Vagina (tissue), 2 donors: ENCODE measurements around the gene CTU2. TPM values are rescaled to one million over a fixed set of nuclear protein-coding genes. Genes with fewer than 3 reads are reported as not detected.

ENCODE experiments used
- DNase-seq, 2 donors: peaks; one replicate each; pipeline ENCODE4 v3.0.0-alpha.2; 2017; ENCODE audit errors: extremely low spot score in 2 of 2
- H3K27ac ChIP-seq: fragments of 200-600 bp; sonication (generic); one replicate; pipeline ENCODE4 v1.5.1; 2019
- H3K27me3 ChIP-seq: fragments of 200-600 bp; sonication (generic); one replicate; pipeline ENCODE4 v1.5.1; 2019
- H3K36me3 ChIP-seq, 2 donors: fragments of 200-600 bp; sonication (generic); one replicate each; pipeline ENCODE4 v1.5.1; 2017 to 2019
- H3K4me1 ChIP-seq: fragments of 200-600 bp; sonication (generic); one replicate; pipeline ENCODE4 v1.5.1; 2019
- H3K4me3 ChIP-seq, 2 donors: fragments of 200-600 bp; sonication (generic); 1 replicate in 1 of 2; 2 replicates in 1 of 2; pipeline ENCODE4 v1.5.1; 2016 to 2019
- H3K9me3 ChIP-seq: fragments of 200-600 bp; sonication (generic); one replicate; pipeline ENCODE4 v1.5.1; 2019
- CTCF ChIP-seq, 3 experiments: fragments of 450-650 bp in 2 of 3; fragments of 200-600 bp in 1 of 3; sonication (generic) in 1 of 3; IDR thresholded peaks; one replicate each; pipeline ENCODE4 v1.5.1; 2017 to 2019; ENCODE audit warnings: antibody characterized with exemption in 3 of 3, mild to moderate bottlenecking in 2 of 3, moderate library complexity in 2 of 3
- POLR2A ChIP-seq, 2 donors: fragments of 450-650 bp; IDR thresholded peaks; one replicate each; pipeline ENCODE4 v1.6.1; 2017; ENCODE audit warnings: antibody characterized with exemption in 2 of 2, mild to moderate bottlenecking in 2 of 2, moderate library complexity in 2 of 2
- POLR2AphosphoS5 ChIP-seq, 2 donors: sonication (generic); formaldehyde crosslinking; IDR thresholded peaks; one replicate each; pipeline ENCODE4 v1.9.0; 2017; ENCODE audit warnings: antibody characterized with exemption in 2 of 2, mild to moderate bottlenecking in 2 of 2, low read depth in 1 of 2; ENCODE audit not compliant: insufficient read depth in 1 of 2
- intact Hi-C: fragments of 100-400 bp; cut with DNase I; formaldehyde crosslinking; loops from one replicate; pipeline ENCODE4 v1.15.1; 2023
- total RNA-seq: library from RNA; depleted of rRNA; stranded (reverse); fragments of >200 nt; gene quantifications from one replicate; pipeline ENCODE4 v1.2.3, GENCODE V29; 2016

The CTU2 gene
- total RNA-seq, 1 donor from 2014 or later, result 7.9 TPM

- peaks cover 53% of the 10 kb centered on the region for H3K4me1 ChIP-seq
Measured at GRCh38 chr16:88739977-88740726, 33.8 kb downstream of the CTU2 start.

DNA sequence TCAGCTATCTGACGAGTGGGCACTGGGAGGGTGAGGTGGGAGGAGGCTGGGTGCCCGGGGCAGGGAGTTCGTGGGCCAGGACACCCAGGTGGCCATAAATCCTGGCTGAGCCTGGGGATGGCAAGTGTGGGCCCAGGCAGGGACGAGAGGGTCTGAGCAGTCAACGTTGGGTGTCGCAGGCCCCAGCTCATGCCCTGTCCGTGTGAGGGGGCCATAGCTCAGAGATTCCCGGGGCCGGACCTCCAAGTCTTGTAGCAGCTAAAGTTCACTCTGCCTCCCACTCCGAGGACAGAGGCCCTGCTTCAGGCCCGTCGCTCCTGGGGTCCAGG, 34.4 kb downstream of the CTU2 start:
- no peak overlapping the region for H3K4me3 ChIP-seq
- no peaks in the 10 kb centered on the region for H3K27me3 ChIP-seq
- intact Hi-C loops, result loop anchor here (5.0 to 10.0 kb wide), 2 partner anchors 56 to 982 kb away; partner anchors contain the start of genes SNAI3, VPS9D1 and ZNF276
- peaks cover 58% of the 10 kb centered on the region for H3K4me1 ChIP-seq
- TF ChIP-seq CTCF (IDR thresholded peaks at IDR 0.05), result no peak
- TF ChIP-seq POLR2AphosphoS5 (IDR thresholded peaks at IDR 0.05; ENCODE audit: insufficient read depth in 1 of 2, low read depth in 1 of 2), result no peak
- TF ChIP-seq POLR2A (IDR thresholded peaks at IDR 0.05), result no peak
- no peak overlapping the region for H3K27ac ChIP-seq
- no peaks in the 10 kb centered on the region for H3K9me3 ChIP-seq
- H3K36me3 ChIP-seq, result no peaks in the 10 kb centered on the region
- DNase-seq, result no peak

More at GRCh38 chr16:88739977-88740726, 33.8 kb downstream of the CTU2 start:
- Histone ChIP-seq H3K36me3 (peaks cover 0 to under 1% of the 10 kb centered on the region in 2 donors), H3K9me3 (no peaks in the 10 kb centered on the region), H3K27ac (no peak overlapping the region), H3K27me3 (no peaks in the 10 kb centered on the region), H3K4me3 (no peak overlapping the region)
- TF ChIP-seq POLR2AphosphoS5 (IDR thresholded peaks at IDR 0.05; ENCODE audit: insufficient read depth in 1 of 2, low read depth in 1 of 2) (no peak), CTCF (IDR thresholded peaks at IDR 0.05) (no peak), POLR2A (IDR thresholded peaks at IDR 0.05) (no peak)
- DNase-seq, result no peak
- intact Hi-C loops, result loop anchor here (2.0 to 10.0 kb wide), 4 partner anchors 45 to 982 kb away; partner anchors contain the start of genes PIEZO1, SNAI3, VPS9D1 and ZNF276

DNA sequence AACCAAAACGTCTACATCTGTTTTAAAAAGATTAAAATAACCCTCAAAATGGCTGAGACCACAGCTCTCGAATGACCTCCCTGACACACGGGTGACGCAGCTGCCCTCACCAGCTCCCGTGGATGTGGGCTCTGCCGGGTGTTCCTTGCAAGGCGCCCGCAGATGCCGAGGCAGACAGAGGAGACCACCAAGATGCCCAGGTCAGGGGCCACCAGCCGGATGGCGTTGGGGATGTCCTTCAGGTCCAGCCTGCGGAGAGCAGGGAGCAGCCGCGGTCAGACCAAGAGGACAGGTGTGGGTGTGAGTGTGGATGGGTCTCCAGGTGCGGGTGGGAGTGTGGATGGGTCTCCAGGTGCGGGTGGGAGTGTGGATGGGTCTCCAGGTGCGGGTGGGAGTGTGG, 35.1 kb downstream of the CTU2 start:
- Histone ChIP-seq H3K27me3 (no peaks in the 10 kb centered on the region), H3K9me3 (no peaks in the 10 kb centered on the region), H3K27ac (no peak overlapping the region), H3K36me3 (no peaks in the 10 kb centered on the region), H3K4me1 (peaks cover 65% of the 10 kb centered on the region), H3K4me3 (no peak overlapping the region)
- TF ChIP-seq POLR2A (IDR thresholded peaks at IDR 0.05), result no peak
- TF ChIP-seq POLR2AphosphoS5 (IDR thresholded peaks at IDR 0.05; ENCODE audit: insufficient read depth in 1 of 2, low read depth in 1 of 2), result no peak
- TF ChIP-seq CTCF (IDR thresholded peaks at IDR 0.05), result no peak
- intact Hi-C loops, result loop anchor here (5.0 to 10.0 kb wide), 2 partner anchors 57 to 981 kb away; partner anchors contain the start of genes SNAI3, VPS9D1 and ZNF276
- no peak for DNase-seq

DNA sequence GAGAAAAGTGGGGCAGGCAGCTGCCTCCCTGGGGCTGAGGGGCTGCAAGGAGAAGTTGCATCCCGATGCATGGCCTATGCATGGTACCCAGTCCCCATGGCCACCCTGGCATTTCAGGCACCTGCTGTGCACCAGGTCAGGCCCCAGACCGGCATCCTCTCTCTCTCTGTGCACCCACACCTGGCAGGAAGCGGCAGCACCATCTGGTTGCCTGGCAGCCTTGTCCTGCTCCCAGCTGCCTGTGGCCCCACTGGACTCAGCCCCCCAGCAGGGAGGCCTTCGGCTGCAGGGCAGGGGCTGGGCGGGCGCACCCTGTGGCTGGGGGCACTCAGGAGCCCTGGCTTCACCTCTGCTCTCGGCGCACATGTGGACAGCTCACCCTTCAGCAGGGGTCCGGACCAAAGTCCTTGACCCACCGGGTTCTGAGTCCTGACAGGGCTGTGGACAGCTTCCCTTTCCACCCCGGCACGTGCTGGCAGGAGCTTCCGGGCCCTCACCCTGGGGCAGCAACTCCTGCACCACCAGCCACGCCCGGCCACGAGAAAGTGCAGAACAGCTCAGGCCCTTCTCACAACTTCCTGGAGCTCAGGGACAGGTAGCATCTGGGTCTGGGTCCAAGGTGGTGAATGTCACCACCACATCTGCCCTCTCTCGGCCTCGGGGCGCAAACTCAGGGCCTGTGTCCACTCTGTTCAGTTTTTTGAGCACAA, 36.7 kb downstream of the CTU2 start:
- no peak for DNase-seq
- H3K9me3 ChIP-seq, result no peaks in the 10 kb centered on the region
- no peaks in the 10 kb centered on the region for H3K36me3 ChIP-seq
- no peak overlapping the region for H3K4me3 ChIP-seq
- H3K27ac ChIP-seq, result no peak overlapping the region
- H3K27me3 ChIP-seq, result no peaks in the 10 kb centered on the region
- intact Hi-C loops, result loop anchor here (5.0 to 10.0 kb wide), 2 partner anchors 58 to 979 kb away; partner anchors contain the start of genes SNAI3, VPS9D1 and ZNF276
- peaks cover 72% of the 10 kb centered on the region for H3K4me1 ChIP-seq
- TF ChIP-seq CTCF (IDR thresholded peaks at IDR 0.05) (no peak), POLR2AphosphoS5 (IDR thresholded peaks at IDR 0.05; ENCODE audit: insufficient read depth in 1 of 2, low read depth in 1 of 2) (no peak), POLR2A (IDR thresholded peaks at IDR 0.05) (no peak)
